Progenitor cell of endocrine pancreas (in vitro differentiated cells): ENCODE data around the gene RBPJL. TPM values are rescaled to one million over a fixed set of nuclear protein-coding genes. Genes with fewer than 3 reads are reported as not detected.
A peak's percentile ranks its signal among the peaks of the same experiment; 100 is the strongest.

Experiments used
- DNase-seq: peaks from one replicate; pipeline ENCODE4 v3.0.0; 2021; ENCODE audit warnings: low spot score; ENCODE audit not compliant: unreplicated experiment
- H3K27ac Mint-ChIP-seq: 2 replicates; pipeline ENCODE4 v1.8.0; 2021; ENCODE audit warnings: mild to moderate bottlenecking, moderate library complexity, mixed read lengths
- H3K27me3 Mint-ChIP-seq: 2 replicates; pipeline ENCODE4 v1.8.0; 2021; ENCODE audit warnings: mixed read lengths
- H3K36me3 Mint-ChIP-seq: 2 replicates; pipeline ENCODE4 v1.8.0; 2022; ENCODE audit warnings: mixed read lengths; ENCODE audit not compliant: insufficient read depth
- H3K4me1 Mint-ChIP-seq: 2 replicates; pipeline ENCODE4 v1.8.0; 2021; ENCODE audit warnings: low read depth, mixed read lengths
- H3K4me3 Mint-ChIP-seq: 2 replicates; pipeline ENCODE4 v1.8.0; 2021; ENCODE audit warnings: low read depth, mild to moderate bottlenecking, moderate library complexity, mixed read lengths
- H3K9me3 Mint-ChIP-seq: 2 replicates; pipeline ENCODE4 v1.8.0; 2021; ENCODE audit warnings: low read depth, mixed read lengths
- total RNA-seq: library from RNA; stranded (reverse); gene quantifications from 2 replicates; pipeline ENCODE4 v1.2.1, GENCODE V29; 2021
- TF ChIP-seq, protein P1 (sequence below): fragments of 200-600 bp; sonication (generic); IDR thresholded peaks from one replicate; pipeline ENCODE4 v1.5.0; 2021; ENCODE audit warnings: antibody characterized with exemption, mild to moderate bottlenecking; ENCODE audit not compliant: unreplicated experiment

RBPJL gene
- total RNA-seq, 1 donor from 2014 or later = 1.5 TPM

DNA sequence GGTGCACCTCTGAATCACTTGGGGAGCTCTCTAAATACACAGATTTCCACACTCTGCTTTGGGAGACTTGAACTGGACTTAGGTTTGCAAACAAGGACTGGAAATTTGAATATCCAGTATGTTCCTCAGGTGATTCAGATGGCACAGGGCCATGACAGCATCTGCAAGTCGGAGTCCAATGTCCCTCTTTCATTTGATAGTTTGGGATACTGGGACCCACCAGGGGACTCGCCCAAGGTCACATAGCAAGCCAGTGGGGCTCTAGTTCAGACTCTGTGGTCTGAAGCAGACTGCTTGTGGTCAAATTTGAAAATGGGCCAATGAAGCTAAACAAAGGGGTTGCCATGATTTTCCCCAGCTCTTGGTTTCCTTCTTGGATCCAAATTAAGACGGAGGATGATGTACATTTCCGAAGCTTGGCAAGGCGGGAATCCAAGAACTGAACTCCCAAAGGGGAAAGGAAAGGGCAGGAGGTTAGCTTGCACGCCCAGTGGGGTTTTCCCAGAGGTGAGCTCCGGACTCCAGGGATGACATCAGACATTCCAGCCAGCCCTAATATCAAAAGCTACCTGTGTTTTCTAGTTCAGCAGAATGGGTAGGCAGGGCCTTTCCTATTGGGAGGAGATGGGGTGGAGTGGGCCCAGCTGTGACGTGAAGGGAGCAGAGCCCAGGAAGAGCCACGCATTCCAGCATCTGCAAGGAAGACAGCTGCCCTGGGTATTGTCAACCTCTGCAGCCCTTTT, 52.9 kb downstream of the RBPJL start:
- H3K27me3 Mint-ChIP-seq = peaks cover 32% of the 10 kb centered on the region
- H3K36me3 Mint-ChIP-seq = no peaks in the 10 kb centered on the region
- H3K4me3 Mint-ChIP-seq = no peak overlapping the region
- H3K9me3 Mint-ChIP-seq = no peaks in the 10 kb centered on the region
- H3K4me1 Mint-ChIP-seq = peaks cover 36% of the 10 kb centered on the region
- H3K27ac Mint-ChIP-seq = peak overlapping the region; percentile 83
- DNase-seq = no peak
- TF ChIP-seq, protein P1, sequence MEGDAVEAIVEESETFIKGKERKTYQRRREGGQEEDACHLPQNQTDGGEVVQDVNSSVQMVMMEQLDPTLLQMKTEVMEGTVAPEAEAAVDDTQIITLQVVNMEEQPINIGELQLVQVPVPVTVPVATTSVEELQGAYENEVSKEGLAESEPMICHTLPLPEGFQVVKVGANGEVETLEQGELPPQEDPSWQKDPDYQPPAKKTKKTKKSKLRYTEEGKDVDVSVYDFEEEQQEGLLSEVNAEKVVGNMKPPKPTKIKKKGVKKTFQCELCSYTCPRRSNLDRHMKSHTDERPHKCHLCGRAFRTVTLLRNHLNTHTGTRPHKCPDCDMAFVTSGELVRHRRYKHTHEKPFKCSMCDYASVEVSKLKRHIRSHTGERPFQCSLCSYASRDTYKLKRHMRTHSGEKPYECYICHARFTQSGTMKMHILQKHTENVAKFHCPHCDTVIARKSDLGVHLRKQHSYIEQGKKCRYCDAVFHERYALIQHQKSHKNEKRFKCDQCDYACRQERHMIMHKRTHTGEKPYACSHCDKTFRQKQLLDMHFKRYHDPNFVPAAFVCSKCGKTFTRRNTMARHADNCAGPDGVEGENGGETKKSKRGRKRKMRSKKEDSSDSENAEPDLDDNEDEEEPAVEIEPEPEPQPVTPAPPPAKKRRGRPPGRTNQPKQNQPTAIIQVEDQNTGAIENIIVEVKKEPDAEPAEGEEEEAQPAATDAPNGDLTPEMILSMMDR = no peak

DNA sequence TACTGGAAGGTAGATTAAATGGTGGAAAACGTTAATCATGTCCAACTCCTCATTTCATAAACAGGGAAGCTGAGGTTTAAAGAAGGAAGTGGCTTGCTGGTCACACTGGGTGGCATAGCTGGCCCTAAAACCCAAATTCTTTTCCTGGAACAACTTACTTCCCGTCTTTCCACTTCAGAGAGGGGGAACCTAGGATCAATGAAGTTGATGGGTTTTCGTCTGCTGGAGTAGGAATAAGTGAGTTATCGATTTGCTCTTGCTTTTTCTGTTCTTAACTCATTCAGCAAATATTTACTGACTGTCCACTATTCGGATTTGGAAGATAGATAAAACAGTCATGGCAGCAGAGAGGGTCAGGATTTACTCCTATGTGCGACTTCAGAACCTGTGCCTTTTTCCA, 55.2 kb downstream of the RBPJL start:
- no peaks in the 10 kb centered on the region for H3K9me3 Mint-ChIP-seq
- peaks cover 18% of the 10 kb centered on the region for H3K27me3 Mint-ChIP-seq
- DNase-seq = no peak
- H3K4me1 Mint-ChIP-seq = peaks cover 39% of the 10 kb centered on the region
- TF ChIP-seq, protein P1 = no peak
- H3K27ac Mint-ChIP-seq = peak overlapping the region; percentile 66
- H3K36me3 Mint-ChIP-seq = peaks cover 2% of the 10 kb centered on the region
- no peak overlapping the region for H3K4me3 Mint-ChIP-seq

DNA sequence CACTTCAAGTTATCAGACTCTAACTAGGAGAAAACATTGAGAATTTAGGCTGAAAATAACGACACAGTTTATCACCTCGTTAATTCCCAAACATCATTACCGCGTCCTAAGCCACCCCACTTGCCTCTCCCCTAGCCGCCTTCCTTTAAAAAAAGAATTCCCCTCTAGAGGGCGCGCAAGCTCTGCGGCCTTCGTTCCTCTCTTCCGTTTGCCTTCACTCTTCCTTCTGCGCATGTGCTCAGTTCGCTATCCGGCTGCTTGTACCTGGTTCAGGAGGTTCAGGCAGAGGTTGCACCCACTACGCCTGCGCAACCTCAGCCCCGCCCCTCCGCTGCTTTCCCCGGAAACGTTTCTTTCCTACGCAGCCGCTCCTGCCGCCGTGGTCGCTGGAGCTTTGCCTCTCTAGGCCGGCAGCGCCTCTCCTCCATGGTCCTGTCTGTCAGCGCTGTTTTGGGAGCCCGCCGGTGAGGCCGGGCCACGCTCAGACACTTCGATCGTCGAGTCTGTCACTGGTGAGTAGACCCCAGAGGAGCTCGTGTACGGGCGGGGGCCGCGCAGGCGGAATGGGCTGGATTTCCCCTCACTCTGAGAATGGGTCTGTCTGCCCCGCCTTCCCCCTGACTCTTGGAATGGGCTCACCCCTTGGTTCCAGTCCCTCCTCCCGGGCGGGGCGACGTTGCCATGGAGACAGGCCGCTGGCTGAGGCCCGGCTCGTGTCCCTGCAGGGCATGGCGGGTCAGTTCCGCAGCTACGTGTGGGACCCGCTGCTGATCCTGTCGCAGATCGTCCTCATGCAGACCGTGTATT, 56.4 kb downstream of the RBPJL start, which contains the start of gene SYS1:
TSS of gene SYS1 (plus strand) at position 353 of the 807 bp plus-strand sequence. CDS start at position 729, 376 bp downstream.
- H3K27ac Mint-ChIP-seq = peak within 1 kb of the TSS; percentile 99
- DNase-seq = peak; percentile 97
- TF ChIP-seq, protein P1 = peak; percentile 82
- H3K4me3 Mint-ChIP-seq = peak within 1 kb of the TSS; percentile 98
- no peaks in the 10 kb centered on the region for H3K9me3 Mint-ChIP-seq
- peaks cover 14% of the 10 kb centered on the region for H3K27me3 Mint-ChIP-seq
- H3K4me1 Mint-ChIP-seq = peaks cover 39% of the 10 kb centered on the region
- peaks cover 4% of the 10 kb centered on the region for H3K36me3 Mint-ChIP-seq

DNA sequence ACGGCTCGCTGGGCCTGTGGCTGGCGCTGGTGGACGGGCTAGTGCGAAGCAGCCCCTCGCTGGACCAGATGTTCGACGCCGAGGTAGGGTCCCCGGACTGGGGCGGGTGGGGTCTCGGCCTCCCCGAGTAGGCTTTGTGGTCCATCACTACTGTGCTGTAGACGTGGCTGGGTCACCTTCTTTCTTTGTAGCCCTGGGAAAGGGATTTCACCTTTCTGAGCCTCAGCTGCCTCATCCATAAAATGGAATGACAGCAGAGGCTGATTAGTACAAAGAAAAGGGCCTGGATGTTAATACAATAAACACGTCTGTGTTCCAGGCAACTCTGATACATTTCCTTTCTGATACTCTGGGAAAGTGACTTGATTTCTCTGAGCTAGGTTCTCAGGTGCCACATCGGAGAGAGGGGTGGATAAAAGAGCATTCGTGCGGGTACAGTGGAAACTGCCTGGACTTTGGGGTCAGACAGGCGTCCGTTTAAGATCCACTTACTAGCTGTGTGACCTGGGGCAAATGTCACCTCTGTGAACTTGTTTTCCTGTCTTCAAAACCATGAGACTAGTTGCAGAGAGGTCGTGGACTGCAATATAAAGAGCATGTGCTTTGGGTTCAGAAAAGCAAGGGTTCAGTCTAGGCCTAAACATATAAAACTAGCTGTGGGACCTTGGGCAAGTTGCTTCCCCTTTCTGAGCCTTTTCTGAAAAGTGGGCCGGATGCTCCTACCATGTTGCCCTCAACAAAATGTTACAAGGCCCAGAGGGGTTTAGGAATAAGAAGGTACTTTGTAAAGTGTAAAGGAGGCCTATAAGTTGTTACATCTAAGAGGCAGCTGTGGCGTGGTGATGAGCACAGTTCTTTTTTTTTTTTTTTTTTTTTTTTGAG, 57.2 kb downstream of the RBPJL start:
- Mint-ChIP-seq H3K36me3 (peaks cover 10% of the 10 kb centered on the region), H3K27ac (peak overlapping the region; percentile 99), H3K4me1 (peaks cover 31% of the 10 kb centered on the region), H3K27me3 (peaks cover 6% of the 10 kb centered on the region), H3K4me3 (peak overlapping the region; percentile 98), H3K9me3 (no peaks in the 10 kb centered on the region)
- TF ChIP-seq, protein P1 = no peak
- no peak for DNase-seq

DNA sequence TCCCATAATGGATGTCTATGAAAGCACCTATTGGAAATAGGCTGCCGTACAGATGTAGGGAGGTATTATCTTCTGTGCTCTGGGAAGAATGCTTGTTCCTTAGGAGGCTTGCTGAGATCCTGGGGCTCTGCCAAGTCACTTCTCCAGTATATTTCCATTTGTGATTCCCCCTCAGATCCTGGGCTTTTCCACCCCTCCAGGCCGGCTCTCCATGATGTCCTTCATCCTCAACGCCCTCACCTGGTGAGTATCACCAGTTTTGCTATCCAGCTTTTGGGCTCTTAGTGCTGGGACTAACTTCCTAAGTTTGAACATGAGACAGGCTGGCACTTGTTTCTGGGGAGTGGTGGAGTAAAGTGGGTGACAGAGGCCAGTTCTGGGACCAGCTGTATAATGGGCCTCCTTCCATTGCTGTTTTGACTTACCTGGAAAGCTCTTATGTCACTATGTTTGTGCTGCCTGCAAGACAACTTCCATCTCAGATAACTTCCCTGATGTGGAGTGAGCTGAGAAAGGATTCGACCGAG, 58.9 kb downstream of the RBPJL start:
- TF ChIP-seq, protein P1 = no peak
- Mint-ChIP-seq H3K4me1 (peaks cover 25% of the 10 kb centered on the region), H3K27me3 (no peaks in the 10 kb centered on the region), H3K9me3 (no peaks in the 10 kb centered on the region), H3K36me3 (peaks cover 10% of the 10 kb centered on the region), H3K4me3 (no peak overlapping the region), H3K27ac (no peak overlapping the region)
- no peak for DNase-seq
